ENCODE results near the gene ATXN3.
A peak's percentile ranks its signal among the peaks of the same experiment; 100 is the strongest.

Gene ATXN3

DNA sequence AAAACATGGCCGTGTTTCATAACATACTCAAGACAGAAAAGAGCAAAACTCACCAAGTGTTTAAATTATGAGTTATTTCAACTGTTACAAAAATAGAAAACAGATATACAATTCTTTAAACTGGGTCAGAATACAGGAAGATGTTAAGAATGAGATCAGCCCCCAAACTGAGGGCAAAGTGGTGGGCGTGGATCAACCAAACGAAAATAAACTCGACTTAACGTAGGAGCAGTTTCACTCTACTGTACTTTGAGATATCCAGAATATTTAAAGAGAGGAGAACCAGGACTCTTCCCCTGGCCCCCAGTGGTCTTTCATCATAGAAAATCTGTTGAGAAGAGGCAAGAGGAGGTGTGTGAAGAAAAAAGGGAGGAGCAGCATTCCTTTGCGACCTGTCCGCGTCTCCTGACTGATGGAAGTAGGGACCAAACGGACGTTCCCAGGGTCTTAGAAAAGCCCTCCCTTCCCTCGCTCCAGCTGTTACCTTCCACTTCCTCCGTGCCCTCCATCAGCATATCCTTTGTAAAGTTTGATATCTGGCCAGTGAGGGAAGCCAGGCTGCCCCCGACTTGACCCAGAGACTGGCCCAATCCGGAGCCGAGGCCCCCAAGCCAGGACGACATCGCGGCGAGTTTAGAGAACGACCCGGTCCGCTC lies 67.2 kb downstream of the ATXN3 start:
- Histone ChIP-seq H3K27me3 (ENCODE audit: insufficient read depth, low read length, poor library complexity, severe bottlenecking) (no peaks in the 10 kb centered on the region), H3K36me3 (ENCODE audit: insufficient read depth, low read length) (no peaks in the 10 kb centered on the region), H4K20me1 (ENCODE audit: insufficient read depth, low read length, poor library complexity, severe bottlenecking) (peaks cover 35% of the 10 kb centered on the region), H3K9me2 (replicated peaks; ENCODE audit: low read depth, low read length) (no peaks in the 10 kb centered on the region), H3F3A (ENCODE audit: low read depth) (no peaks in the 10 kb centered on the region), H3K79me2 (ENCODE audit: insufficient read depth, low read length) (peaks cover 65% of the 10 kb centered on the region), H2AFZ (ENCODE audit: low read length) (peak overlapping the region; percentile 97), H3K4me2 (ENCODE audit: low read depth, low read length, poor library complexity, severe bottlenecking) (peak overlapping the region; percentile 81), H3K9ac (ENCODE audit: low read depth, low read length, poor library complexity, severe bottlenecking) (peak overlapping the region; percentile 95), H3K4me3 (ENCODE audit: low read length, poor library complexity, severe bottlenecking) (peak overlapping the region; percentile 91), H3K4me1 (ENCODE audit: insufficient read depth, low read length, poor library complexity, severe bottlenecking) (peaks cover 32% of the 10 kb centered on the region), H3K9me3 (ENCODE audit: insufficient read depth, low read depth, low read length) (no peaks in the 10 kb centered on the region)
- TF ChIP-seq CTCF (conservative IDR thresholded peaks at IDR 0.05; ENCODE audit: low read length) (no peak), EZH2phosphoT487 (IDR thresholded peaks at IDR 0.05; ENCODE audit: borderline replicate concordance) (no peak)

- Histone ChIP-seq H3K36me3 (ENCODE audit: insufficient read depth, low read length) (no peaks in the 10 kb centered on the region), H3K4me2 (ENCODE audit: low read depth, low read length, poor library complexity, severe bottlenecking) (peak overlapping the region; percentile 81), H3K4me3 (ENCODE audit: low read length, poor library complexity, severe bottlenecking) (peak overlapping the region; percentile 91), H3K4me1 (ENCODE audit: insufficient read depth, low read length, poor library complexity, severe bottlenecking) (peaks cover 32% of the 10 kb centered on the region), H3K79me2 (ENCODE audit: insufficient read depth, low read length) (peaks cover 66% of the 10 kb centered on the region), H3K27me3 (ENCODE audit: insufficient read depth, low read length, poor library complexity, severe bottlenecking) (no peaks in the 10 kb centered on the region), H3F3A (ENCODE audit: low read depth) (no peaks in the 10 kb centered on the region), H2AFZ (ENCODE audit: low read length) (no peak overlapping the region), H3K9me2 (replicated peaks; ENCODE audit: low read depth, low read length) (no peaks in the 10 kb centered on the region), H3K9ac (ENCODE audit: low read depth, low read length, poor library complexity, severe bottlenecking) (peak overlapping the region; percentile 95), H3K9me3 (ENCODE audit: insufficient read depth, low read depth, low read length) (no peaks in the 10 kb centered on the region), H4K20me1 (ENCODE audit: insufficient read depth, low read length, poor library complexity, severe bottlenecking) (peaks cover 35% of the 10 kb centered on the region)
- TF ChIP-seq CTCF (conservative IDR thresholded peaks at IDR 0.05; ENCODE audit: low read length): no peak
- TF ChIP-seq EZH2phosphoT487 (IDR thresholded peaks at IDR 0.05; ENCODE audit: borderline replicate concordance): no peak
These were observed 68.4 kb downstream of the ATXN3 start for GRCh38 chr14:92037989-92038388.

DNA sequence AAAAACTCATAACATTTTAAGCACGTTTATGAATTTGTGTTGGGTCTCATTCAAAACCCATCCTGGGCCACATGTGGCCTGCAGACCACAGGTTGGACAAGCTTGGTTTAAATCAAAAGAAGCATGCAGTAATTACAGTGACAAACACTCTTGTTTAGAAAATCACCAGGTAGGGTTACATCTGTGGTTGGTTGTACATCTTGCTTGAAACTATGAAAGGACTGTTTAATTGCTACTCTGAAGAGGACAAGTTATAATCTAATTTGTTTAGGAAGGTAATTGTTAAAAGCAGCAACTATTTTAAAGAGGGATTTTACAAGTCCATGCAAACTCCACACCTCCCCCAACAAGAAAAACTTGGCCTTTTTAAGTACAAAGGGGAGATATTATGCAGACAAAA lies 70.5 kb downstream of the ATXN3 start:
- peak overlapping the region; percentile 43 for H3K9ac ChIP-seq (ENCODE audit: low read depth, low read length, poor library complexity, severe bottlenecking)
- H4K20me1 ChIP-seq (ENCODE audit: insufficient read depth, low read length, poor library complexity, severe bottlenecking): peaks cover 35% of the 10 kb centered on the region

More for the DNA sequence above, 70.5 kb downstream of the ATXN3 start:
- H3K36me3 ChIP-seq (ENCODE audit: insufficient read depth, low read length): 0 out of 2 replicates have a peak, but pooled peaks cover 3% of the 10 kb centered on the region
- no peak for TF ChIP-seq EZH2phosphoT487 (IDR thresholded peaks at IDR 0.05; ENCODE audit: borderline replicate concordance)
- TF ChIP-seq CTCF (conservative IDR thresholded peaks at IDR 0.05; ENCODE audit: low read length): no peak
- H3F3A ChIP-seq (ENCODE audit: low read depth): no peaks in the 10 kb centered on the region
- peaks cover 28% of the 10 kb centered on the region for H3K4me1 ChIP-seq (ENCODE audit: insufficient read depth, low read length, poor library complexity, severe bottlenecking)
- peak overlapping the region; percentile 91 for H3K4me3 ChIP-seq (ENCODE audit: low read length, poor library complexity, severe bottlenecking)
- peak overlapping the region; percentile 81 for H3K4me2 ChIP-seq (ENCODE audit: low read depth, low read length, poor library complexity, severe bottlenecking)
- H3K9me3 ChIP-seq (ENCODE audit: insufficient read depth, low read depth, low read length): no peaks in the 10 kb centered on the region
- no peaks in the 10 kb centered on the region for H3K9me2 ChIP-seq (replicated peaks; ENCODE audit: low read depth, low read length)
- H2AFZ ChIP-seq (ENCODE audit: low read length): no peak overlapping the region
- peaks cover 61% of the 10 kb centered on the region for H3K79me2 ChIP-seq (ENCODE audit: insufficient read depth, low read length)
- no peaks in the 10 kb centered on the region for H3K27me3 ChIP-seq (ENCODE audit: insufficient read depth, low read length, poor library complexity, severe bottlenecking)
